CD4-positive, CD25-positive, alpha-beta regulatory T cell (primary cell): ENCODE measurements around the gene STX18. TPM values are rescaled to one million over a fixed set of nuclear protein-coding genes. Genes with fewer than 3 reads are reported as not detected.
"Not testable (repeated sequence)": the region's sequence is repeated elsewhere in the genome, so short reads cannot be mapped to it uniquely, and the experiment has no call there.

Experiments
- ATAC-seq, 2 donors: fragments of 150-1000 bp; cut with Tn5 transposase; one replicate each; pipeline ENCODE4 v1.10.0; 2021; ENCODE audit warnings: low read depth in 2 of 2, moderate number of reproducible peaks in 2 of 2, moderate library complexity in 1 of 2
- DNase-seq, 3 donors: peaks; one replicate each; pipeline versions ENCODE4 v3.0.0 to v3.0.0-alpha.2; 2012 to 2022; ENCODE audit warnings: mixed read lengths in 1 of 3
- H3K27ac ChIP-seq: one replicate; pipeline ENCODE4 v1.7.0; 2013; ENCODE audit warnings: mild to moderate bottlenecking, low read length; ENCODE audit not compliant: insufficient read depth, poor library complexity, severe bottlenecking
- H3K27me3 ChIP-seq: one replicate; pipeline ENCODE4 v1.7.0; 2013; ENCODE audit warnings: low read length; ENCODE audit not compliant: control insufficient read depth, insufficient read depth
- H3K36me3 ChIP-seq: one replicate; pipeline ENCODE4 v1.7.0; 2013; ENCODE audit warnings: mild to moderate bottlenecking, low read length, moderate library complexity; ENCODE audit not compliant: control insufficient read depth, insufficient read depth
- H3K4me1 ChIP-seq: 2 replicates; pipeline ENCODE4 v1.7.0; 2013; ENCODE audit warnings: mild to moderate bottlenecking, low read length; ENCODE audit not compliant: insufficient read depth, control insufficient read depth, poor library complexity, severe bottlenecking
- H3K4me3 ChIP-seq: one replicate; pipeline ENCODE4 v1.7.0; 2013; ENCODE audit warnings: low read depth, mild to moderate bottlenecking, low read length, moderate library complexity
- H3K9me3 ChIP-seq, 2 experiments: 1 replicate in 1 of 2; 2 replicates in 1 of 2; pipeline ENCODE4 v1.7.0; 2013; ENCODE audit warnings: low read length in 2 of 2, mild to moderate bottlenecking in 1 of 2, moderate library complexity in 1 of 2; ENCODE audit not compliant: control insufficient read depth in 2 of 2
- H3K27ac Mint-ChIP-seq, 3 donors: one replicate each; pipeline ENCODE4 v1.8.0; 2020 to 2022; ENCODE audit warnings: mild to moderate bottlenecking in 3 of 3, mixed read lengths in 3 of 3, moderate library complexity in 2 of 3
- H3K27me3 Mint-ChIP-seq: one replicate; pipeline ENCODE4 v1.8.0; 2022; ENCODE audit warnings: mild to moderate bottlenecking, mixed read lengths
- H3K36me3 Mint-ChIP-seq: one replicate; pipeline ENCODE4 v1.8.0; 2020; ENCODE audit warnings: mixed read lengths
- H3K4me1 Mint-ChIP-seq, 4 donors: one replicate each; pipeline ENCODE4 v1.8.0; 2020 to 2022; ENCODE audit warnings: mixed read lengths in 4 of 4, mild to moderate bottlenecking in 1 of 4
- H3K4me3 Mint-ChIP-seq, 4 donors: one replicate each; pipeline ENCODE4 v1.8.0; 2020 to 2022; ENCODE audit warnings: mild to moderate bottlenecking in 4 of 4, mixed read lengths in 4 of 4, moderate library complexity in 3 of 4
- H3K9me3 Mint-ChIP-seq, 7 donors: one replicate each; pipeline ENCODE4 v1.8.0; 2020 to 2022; ENCODE audit warnings: mixed read lengths in 7 of 7, mild to moderate bottlenecking in 3 of 7, moderate library complexity in 2 of 7
- polyA plus RNA-seq, 4 donors: library from polyadenylated mRNA; unstranded; fragments of 300-500 nt; fragmentation: Illumina TruSeq; gene quantifications; one replicate each; pipeline ENCODE4 v1.2.3, GENCODE V29; 2021
- total RNA-seq: library from RNA; stranded (reverse); gene quantifications from one replicate; pipeline ENCODE4 v1.2.3, GENCODE V29; 2022

STX18 gene
- total and polyA plus RNA-seq, 5 donors from 2014 or later, result 15.9 to 27.2 (median 23.6) TPM

GRCh38 chr4:4568806-4569427, 27.1 kb upstream of the STX18 start:
- H3K4me3 Mint-ChIP-seq, result peak overlapping the region in 1 of 4 donors; percentile 2

GRCh38 chr4:4566359-4566758, 24.5 kb upstream of the STX18 start:
- not testable (repeated sequence) for ATAC-seq, H3K27me3 Mint-ChIP-seq, H3K9me3 ChIP-seq, H3K9me3 Mint-ChIP-seq, DNase-seq, H3K4me3 ChIP-seq, H3K36me3 ChIP-seq, H3K27me3 ChIP-seq, H3K27ac ChIP-seq, H3K27ac Mint-ChIP-seq, H3K4me1 ChIP-seq, H3K4me3 Mint-ChIP-seq, H3K4me1 Mint-ChIP-seq
- peaks cover 58% of the 10 kb centered on the region for H3K36me3 Mint-ChIP-seq

More at GRCh38 chr4:4568806-4569427, 27.1 kb upstream of the STX18 start:
- no peaks in the 10 kb centered on the region for H3K36me3 ChIP-seq
- no peaks in the 10 kb centered on the region for H3K9me3 ChIP-seq
- no peaks in the 10 kb centered on the region for H3K27me3 ChIP-seq
- no peak overlapping the region for H3K27ac ChIP-seq
- DNase-seq (no peak), ATAC-seq (no peak)
- H3K9me3 Mint-ChIP-seq, result peaks cover 0 to 2% (median 0%) of the 10 kb centered on the region in 7 donors
- no peaks in the 10 kb centered on the region for H3K4me1 ChIP-seq
- peaks cover 0 to 3% (median 0%) of the 10 kb centered on the region in 4 donors for H3K4me1 Mint-ChIP-seq
- peaks cover 45% of the 10 kb centered on the region for H3K36me3 Mint-ChIP-seq
- H3K27ac Mint-ChIP-seq, result no peak overlapping the region
- H3K4me3 ChIP-seq, result no peak overlapping the region
- H3K27me3 Mint-ChIP-seq, result no peaks in the 10 kb centered on the region

- DNase-seq (no peak), ATAC-seq (no peak)
- H3K27ac Mint-ChIP-seq, result no peak overlapping the region
- no peaks in the 10 kb centered on the region for H3K27me3 Mint-ChIP-seq
- no peaks in the 10 kb centered on the region for H3K9me3 Mint-ChIP-seq
- peaks cover 55% of the 10 kb centered on the region for H3K36me3 Mint-ChIP-seq
- Histone ChIP-seq H3K36me3 (no peaks in the 10 kb centered on the region), H3K9me3 (no peaks in the 10 kb centered on the region), H3K27me3 (no peaks in the 10 kb centered on the region), H3K4me3 (no peak overlapping the region), H3K27ac (no peak overlapping the region), H3K4me1 (no peaks in the 10 kb centered on the region)
- H3K4me1 Mint-ChIP-seq, result no peaks in the 10 kb centered on the region
- H3K4me3 Mint-ChIP-seq, result no peak overlapping the region
Observed at GRCh38 chr4:4564522-4564921, 22.7 kb upstream of the STX18 start.

GRCh38 chr4:4560642-4561041, 18.8 kb upstream of the STX18 start:
- no peak overlapping the region for H3K27ac ChIP-seq
- H3K4me3 Mint-ChIP-seq, result no peak overlapping the region
- no peak overlapping the region for H3K27ac Mint-ChIP-seq
- no peak overlapping the region for H3K4me3 ChIP-seq
- no peaks in the 10 kb centered on the region for H3K9me3 Mint-ChIP-seq
- H3K27me3 Mint-ChIP-seq, result no peaks in the 10 kb centered on the region
- no peaks in the 10 kb centered on the region for H3K9me3 ChIP-seq
- no peak for DNase-seq
- no peaks in the 10 kb centered on the region for H3K4me1 ChIP-seq
- no peaks in the 10 kb centered on the region for H3K27me3 ChIP-seq
- no peaks in the 10 kb centered on the region for H3K36me3 ChIP-seq
- peaks cover 57% of the 10 kb centered on the region for H3K36me3 Mint-ChIP-seq
- no peak for ATAC-seq
- H3K4me1 Mint-ChIP-seq, result peaks cover 0 to 2% (median 0%) of the 10 kb centered on the region in 4 donors

GRCh38 chr4:4560136-4560535, 18.3 kb upstream of the STX18 start:
- DNase-seq (no peak), ATAC-seq (no peak)
- H3K27me3 ChIP-seq, result no peaks in the 10 kb centered on the region
- H3K9me3 Mint-ChIP-seq, result no peaks in the 10 kb centered on the region
- H3K4me1 ChIP-seq, result no peaks in the 10 kb centered on the region
- H3K4me3 ChIP-seq, result no peak overlapping the region
- no peak overlapping the region for H3K27ac Mint-ChIP-seq
- no peak overlapping the region for H3K4me3 Mint-ChIP-seq
- peaks cover 51% of the 10 kb centered on the region for H3K36me3 Mint-ChIP-seq
- no peak overlapping the region for H3K27ac ChIP-seq
- H3K27me3 Mint-ChIP-seq, result no peaks in the 10 kb centered on the region
- H3K36me3 ChIP-seq, result no peaks in the 10 kb centered on the region
- H3K9me3 ChIP-seq, result no peaks in the 10 kb centered on the region
- peaks cover 0 to 2% (median 0%) of the 10 kb centered on the region in 4 donors for H3K4me1 Mint-ChIP-seq

- Mint-ChIP-seq H3K27ac (no peak overlapping the region), H3K36me3 (peaks cover 49% of the 10 kb centered on the region), H3K9me3 (no peaks in the 10 kb centered on the region), H3K27me3 (no peaks in the 10 kb centered on the region), H3K4me3 (no peak overlapping the region), H3K4me1 (peaks cover 0 to 2% (median 0%) of the 10 kb centered on the region in 4 donors)
- Histone ChIP-seq H3K4me3 (no peak overlapping the region), H3K27me3 (no peaks in the 10 kb centered on the region), H3K9me3 (no peaks in the 10 kb centered on the region), H3K36me3 (no peaks in the 10 kb centered on the region), H3K4me1 (no peaks in the 10 kb centered on the region), H3K27ac (no peak overlapping the region)
- DNase-seq (no peak), ATAC-seq (no peak)
Observed at GRCh38 chr4:4559596-4559995, 17.7 kb upstream of the STX18 start.

GRCh38 chr4:4558881-4559280, 17.0 kb upstream of the STX18 start:
- no peaks in the 10 kb centered on the region for H3K4me1 ChIP-seq
- no peak overlapping the region for H3K4me3 ChIP-seq
- no peak for ATAC-seq
- H3K9me3 ChIP-seq, result no peaks in the 10 kb centered on the region
- Mint-ChIP-seq H3K9me3 (no peaks in the 10 kb centered on the region), H3K4me1 (peaks cover 0 to 2% (median 0%) of the 10 kb centered on the region in 4 donors), H3K27me3 (no peaks in the 10 kb centered on the region), H3K27ac (no peak overlapping the region), H3K36me3 (peaks cover 47% of the 10 kb centered on the region), H3K4me3 (no peak overlapping the region)
- DNase-seq, result no peak
- no peaks in the 10 kb centered on the region for H3K36me3 ChIP-seq
- H3K27me3 ChIP-seq, result no peaks in the 10 kb centered on the region
- H3K27ac ChIP-seq, result no peak overlapping the region

- Mint-ChIP-seq H3K27ac (no peak overlapping the region), H3K36me3 (peaks cover 57% of the 10 kb centered on the region), H3K9me3 (no peaks in the 10 kb centered on the region), H3K4me3 (no peak overlapping the region), H3K4me1 (peaks cover 0 to 4% (median 0%) of the 10 kb centered on the region in 4 donors), H3K27me3 (no peaks in the 10 kb centered on the region)
- Histone ChIP-seq H3K27me3 (no peaks in the 10 kb centered on the region), H3K9me3 (no peaks in the 10 kb centered on the region), H3K4me3 (no peak overlapping the region), H3K36me3 (peaks cover 5% of the 10 kb centered on the region), H3K27ac (no peak overlapping the region), H3K4me1 (no peaks in the 10 kb centered on the region)
- no peak for ATAC-seq
- no peak for DNase-seq
Observed at GRCh38 chr4:4555916-4556315, 14.1 kb upstream of the STX18 start.
